AG04449 (cell line): ENCODE data around the gene NDUFAB1.
"Not testable (repeated sequence)": the region's sequence is repeated elsewhere in the genome, so short reads cannot be mapped to it uniquely, and the experiment has no call there.

Source experiments
- CTCF ChIA-PET: fragments of 350-600 bp; formaldehyde crosslinking; extraction: SDS; loops from one replicate; lab custom pipeline; 2021; ENCODE audit warnings: antibody characterized with exemption; lab: Yijun Ruan, JAX
- POLR2A ChIA-PET: fragments of 400-600, 350-600 bp; formaldehyde crosslinking; extraction: SDS; loops from one replicate; lab custom pipeline; 2020; ENCODE audit warnings: antibody characterized with exemption, inconsistent platforms; lab: Yijun Ruan, JAX
- DNase-seq: peaks from one replicate; pipeline ENCODE4 v3.0.0-alpha.2; 2010; ENCODE audit warnings: low read depth, low spot score
- H3K4me3 ChIP-seq: 2 replicates; pipeline ENCODE4 v1.5.1; 2011; ENCODE audit warnings: low read depth, mild to moderate bottlenecking, control low read depth, low read length
- CTCF ChIP-seq: IDR thresholded peaks from one replicate; pipeline ENCODE4 v1.5.1; 2011; ENCODE audit warnings: mild to moderate bottlenecking, moderate library complexity, low read length, control low read depth, inconsistent platforms; ENCODE audit not compliant: insufficient read depth; ENCODE audit errors: missing control alignments

The NDUFAB1 gene

GRCh38 chr16:23554536-23554935 lies 41.6 kb downstream of the NDUFAB1 start:
- ChIA-PET CTCF (interaction anchor here (0.8 to 1.7 kb wide), 5 partner anchors 9 to 42 kb away, joined by 3 to 5 read pairs (median 4); partner anchors contain the start of gene NDUFAB1), POLR2A (interaction anchor here (0.7 kb wide), 1 partner anchor 1262 kb away, joined by 3 read pairs; no protein-coding TSS in a partner anchor)
- TF ChIP-seq CTCF = no peak
- no peak for DNase-seq
- no peak overlapping the region for H3K4me3 ChIP-seq

- no peak for TF ChIP-seq CTCF
- ChIA-PET CTCF (no interaction called here), POLR2A (no interaction called here)
- no peak overlapping the region for H3K4me3 ChIP-seq
- DNase-seq = no peak
These were observed 44.0 kb downstream of the NDUFAB1 start for GRCh38 chr16:23552161-23552560.

- H3K4me3 ChIP-seq = no peak overlapping the region
- TF ChIP-seq CTCF = no peak
- CTCF ChIA-PET = no interaction called here
- no peak for DNase-seq
- POLR2A ChIA-PET = no interaction called here
These were observed 46.2 kb downstream of the NDUFAB1 start for GRCh38 chr16:23549938-23550337.

GRCh38 chr16:23544436-23544835 lies 51.7 kb downstream of the NDUFAB1 start:
- POLR2A ChIA-PET = no interaction called here
- no peak for DNase-seq
- CTCF ChIA-PET = interaction anchor here (1.9 to 3.6 kb wide), 2 partner anchors 10 to 12 kb away, joined by 5 to 21 read pairs; partner anchors contain the start of genes EARS2 and UBFD1
- H3K4me3 ChIP-seq = no peak overlapping the region
- TF ChIP-seq CTCF = no peak

- POLR2A ChIA-PET = not testable (repeated sequence)
- CTCF ChIA-PET = interaction anchor here (0.9 kb wide), 2 partner anchors 54 to 106 kb away, joined by 3 read pairs; no protein-coding TSS in a partner anchor
These were observed 55.3 kb downstream of the NDUFAB1 start for GRCh38 chr16:23540817-23541178.

GRCh38 chr16:23539984-23540816 lies 55.9 kb downstream of the NDUFAB1 start:
- TF ChIP-seq CTCF = no peak
- no peak for DNase-seq
- POLR2A ChIA-PET = interaction anchor here (0.7 kb wide), 1 partner anchor 30 kb away, joined by 5 read pairs; the partner anchor contains the start of gene GGA2
- no peak overlapping the region for H3K4me3 ChIP-seq
- CTCF ChIA-PET = interaction anchor here (0.9 to 3.0 kb wide), 4 partner anchors 15 to 106 kb away, joined by 3 to 12 read pairs (median 3); partner anchors contain the start of genes EARS2 and UBFD1

More at GRCh38 chr16:23540817-23541178, 55.3 kb downstream of the NDUFAB1 start:
- not testable (repeated sequence) for DNase-seq, H3K4me3 ChIP-seq
